ENCODE data around the gene ITPR2.
A peak's percentile ranks its signal among the peaks of the same experiment; 100 is the strongest.

Gene ITPR2

DNA sequence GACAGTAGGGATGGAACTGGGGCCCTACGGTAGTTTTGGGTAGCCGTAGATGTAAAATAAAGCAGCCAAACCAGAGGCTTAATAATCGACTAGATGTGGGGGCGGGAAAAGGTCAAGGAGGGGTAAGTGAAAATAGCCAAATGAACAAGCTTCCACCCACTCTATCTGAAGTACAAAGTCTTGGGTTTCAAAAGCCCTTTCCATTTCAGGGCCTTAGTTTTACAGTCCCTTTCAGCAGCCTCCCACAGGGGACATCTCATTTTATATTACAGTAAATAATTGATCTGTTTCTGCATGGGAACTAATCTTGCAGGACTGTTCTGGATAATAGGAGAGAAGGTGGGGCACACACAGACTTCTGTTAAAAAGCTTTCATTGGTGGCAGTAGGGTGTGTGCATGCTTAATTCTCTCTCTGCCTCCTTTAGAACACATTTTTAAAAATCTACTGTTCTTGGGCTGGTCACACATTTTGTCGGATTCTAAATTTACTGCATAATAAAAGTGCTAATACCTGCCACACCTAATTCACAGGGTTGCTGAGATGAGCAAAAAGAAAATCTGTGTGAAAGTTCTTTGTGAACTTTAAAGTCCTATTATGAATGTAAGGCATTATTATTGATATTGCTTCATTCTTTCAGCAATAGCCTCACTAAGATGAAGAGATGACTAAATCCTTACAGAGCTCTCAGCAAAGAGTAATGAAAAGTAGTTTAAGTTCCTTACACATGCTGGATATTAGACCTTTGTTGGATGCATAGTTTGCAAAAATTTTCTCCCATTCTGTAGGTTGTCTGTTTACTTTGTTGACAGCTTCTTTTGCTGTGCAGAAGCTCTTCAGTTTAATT, 104.6 kb downstream of the ITPR2 start:
- no peak for DNase-seq

GRCh38 chr12:26727482-26728204, 105.4 kb downstream of the ITPR2 start:
- no peak for DNase-seq

DNA sequence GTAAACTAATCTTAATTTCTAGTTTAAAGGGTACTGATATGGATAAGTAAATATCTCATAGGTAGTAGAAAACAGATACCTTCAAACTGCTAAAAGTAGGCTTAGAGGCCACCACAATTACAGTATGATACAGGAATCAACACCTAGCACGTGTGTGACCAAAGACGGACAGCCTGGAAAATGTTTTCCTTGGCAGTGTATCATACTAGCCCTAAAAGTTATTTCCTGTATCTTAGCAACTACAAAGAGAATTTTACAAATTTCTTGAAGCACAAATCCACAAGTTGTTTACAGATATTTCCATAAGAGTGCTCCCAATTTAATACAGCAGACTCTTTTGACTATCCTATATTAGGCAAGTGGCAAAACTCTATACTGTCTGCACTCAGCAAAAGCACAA, 106.0 kb downstream of the ITPR2 start:
- DNase-seq: no peak

DNA sequence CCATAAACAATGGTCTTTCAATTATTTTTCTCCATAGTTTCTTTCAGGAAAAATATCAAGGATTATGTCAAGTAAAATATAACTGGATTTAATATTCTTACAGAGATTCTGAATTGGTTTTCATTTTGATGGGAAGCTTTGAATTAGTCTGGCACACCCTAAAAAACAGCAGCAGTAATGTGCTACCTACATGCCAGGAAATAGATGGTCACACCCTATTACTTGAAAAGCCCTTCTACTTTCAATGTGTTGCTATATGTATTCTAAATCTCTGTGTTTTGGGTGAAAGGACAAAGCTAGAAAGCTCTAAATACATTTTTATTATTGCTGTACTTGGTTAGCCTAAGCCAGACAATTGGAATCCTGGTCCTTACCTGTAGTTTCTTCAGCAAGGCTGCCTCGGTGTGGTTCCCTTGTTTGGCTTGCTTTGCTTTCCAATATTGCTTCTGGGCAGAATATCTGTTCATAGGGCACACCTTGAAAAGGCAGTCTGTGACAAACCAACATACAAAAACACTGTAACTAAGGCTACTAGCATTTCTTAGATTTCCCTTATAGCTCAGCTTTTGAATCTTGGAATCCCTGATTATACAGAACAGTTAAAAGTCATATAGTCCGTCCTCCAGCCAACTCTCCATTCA, 107.6 kb downstream of the ITPR2 start:
- no peak for DNase-seq

- no peak for DNase-seq
These were observed 108.7 kb downstream of the ITPR2 start for GRCh38 chr12:26724309-26724702.

GRCh38 chr12:26723379-26724308, 109.3 kb downstream of the ITPR2 start:
- DNase-seq: no peak

DNA sequence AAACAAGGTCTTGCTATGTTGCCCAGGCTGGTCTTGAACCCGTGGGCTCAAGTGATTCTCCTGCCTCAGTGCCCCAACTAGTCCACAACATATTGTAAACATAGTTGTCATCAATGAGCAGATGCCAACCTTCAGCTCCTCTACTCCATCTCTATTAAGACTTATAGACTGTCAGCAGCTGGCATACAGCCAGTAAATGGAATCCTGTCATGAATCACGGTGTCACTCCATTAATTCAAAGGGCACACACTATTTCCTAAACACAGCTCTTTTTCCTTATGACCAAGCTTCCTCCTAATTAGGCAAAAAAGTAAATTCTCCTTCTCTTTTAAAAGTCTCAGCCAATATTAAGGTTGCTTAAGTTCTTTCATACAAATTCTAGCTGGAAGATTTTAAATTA, 111.2 kb downstream of the ITPR2 start:
- no peak for DNase-seq

- DNase-seq: no peak
These were observed 113.1 kb downstream of the ITPR2 start for GRCh38 chr12:26719852-26720251.

DNA sequence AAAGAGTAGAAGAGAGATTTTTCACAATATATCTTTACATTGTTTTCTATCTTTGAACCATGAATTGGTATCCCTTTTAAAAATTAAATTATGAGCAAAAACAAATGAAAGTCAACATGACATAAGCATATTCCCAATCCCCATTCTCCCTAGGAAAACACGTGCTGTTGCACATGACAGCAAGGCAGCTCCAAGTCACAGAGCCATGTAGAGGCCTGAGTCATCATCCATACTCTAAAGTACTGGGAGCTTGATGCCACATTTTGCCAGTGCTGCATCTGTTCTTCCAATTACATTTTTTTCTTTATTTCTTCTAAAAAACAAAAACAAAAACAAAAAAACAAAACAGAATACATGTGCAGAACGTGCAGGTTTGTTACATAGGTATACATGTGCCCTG, 115.2 kb downstream of the ITPR2 start:
- no peak for DNase-seq

DNA sequence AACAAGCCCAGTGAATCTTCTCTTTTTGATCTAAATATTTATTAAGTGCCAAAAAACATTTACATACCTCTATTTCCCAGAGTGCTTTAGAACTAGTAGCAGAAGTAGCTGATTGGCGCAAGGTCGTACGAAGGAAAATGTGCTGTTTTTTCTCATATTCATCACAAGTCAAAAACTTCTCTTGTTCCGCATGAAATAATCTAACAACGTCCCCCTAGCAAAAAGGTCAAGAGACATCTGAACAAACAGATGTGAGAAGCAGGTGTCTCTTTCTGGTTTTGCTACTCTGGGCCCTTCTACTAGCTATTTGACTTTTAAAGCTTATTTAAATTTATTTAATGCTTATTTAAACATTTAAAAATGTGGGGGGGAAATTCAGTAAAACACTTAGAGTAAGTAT, 117.8 kb downstream of the ITPR2 start:
- no peak for DNase-seq

DNA sequence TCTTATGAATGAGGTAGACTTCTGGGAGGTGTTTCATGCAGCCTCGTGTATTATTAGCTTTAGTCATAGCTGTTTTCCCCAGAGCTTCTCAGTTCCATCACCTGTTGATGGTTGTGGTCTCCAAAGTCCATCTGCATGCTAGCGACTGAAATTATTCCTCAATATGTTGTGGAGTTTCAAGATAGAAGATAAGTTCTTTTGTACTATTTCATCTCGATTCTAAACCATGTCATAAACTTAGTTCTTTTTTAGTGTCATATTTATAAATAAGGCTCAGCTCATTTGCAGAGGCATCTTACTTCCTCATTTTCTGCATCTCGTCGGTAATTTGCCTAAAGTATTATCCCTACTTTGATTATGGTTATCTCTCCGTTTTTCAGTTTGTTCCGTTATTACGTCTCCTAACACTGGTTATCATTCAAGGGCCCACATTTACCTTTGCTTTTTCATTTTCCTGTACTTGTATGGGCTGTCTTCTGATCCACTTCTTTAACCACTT, 119.1 kb downstream of the ITPR2 start:
- DNase-seq: no peak

DNA sequence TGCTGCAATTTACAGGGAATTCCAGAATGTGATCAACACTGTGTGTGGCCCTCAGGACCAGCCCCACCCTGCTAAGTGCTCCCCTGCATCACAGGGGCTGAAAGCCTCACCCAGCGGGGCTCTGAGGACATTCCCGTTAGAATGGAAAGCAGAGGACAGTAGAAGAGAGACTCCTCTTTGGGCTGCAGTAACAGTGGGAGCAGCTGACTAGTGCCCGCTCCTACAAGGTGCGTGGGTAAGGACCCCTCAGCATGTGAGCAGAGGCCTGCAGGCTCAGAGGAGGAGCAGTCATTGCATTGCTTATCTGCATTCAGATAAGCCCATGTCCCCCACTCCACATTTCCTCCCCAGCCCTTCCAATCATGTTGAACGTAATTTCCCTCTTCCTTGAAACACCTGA, 120.1 kb downstream of the ITPR2 start:
- no peak for DNase-seq

DNA sequence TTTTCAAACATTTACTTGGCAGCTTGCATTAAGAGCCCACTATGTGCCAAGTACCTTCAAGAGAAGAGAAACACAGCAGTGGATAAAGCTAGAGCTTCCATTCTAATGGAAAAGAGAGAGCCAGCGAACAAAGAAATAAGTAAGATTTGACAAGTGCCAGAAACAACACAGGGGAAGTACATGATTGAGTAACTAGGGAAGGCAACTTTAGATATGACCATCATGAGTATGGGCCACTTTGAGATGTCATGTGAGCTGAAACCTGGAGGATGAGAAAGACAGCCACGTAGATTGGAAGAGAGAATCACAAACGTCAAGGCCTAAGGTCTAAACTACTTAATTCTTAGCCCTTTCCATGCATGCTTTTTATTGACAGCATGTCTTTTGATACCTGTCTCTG, 121.4 kb downstream of the ITPR2 start:
- DNase-seq: no peak

- no peak for DNase-seq
These were observed 121.9 kb downstream of the ITPR2 start for GRCh38 chr12:26711072-26711471.

- DNase-seq: no peak
These were observed 127.1 kb downstream of the ITPR2 start for GRCh38 chr12:26705851-26706250.

- DNase-seq: no peak
These were observed 128.1 kb downstream of the ITPR2 start for GRCh38 chr12:26704684-26705460.

DNA sequence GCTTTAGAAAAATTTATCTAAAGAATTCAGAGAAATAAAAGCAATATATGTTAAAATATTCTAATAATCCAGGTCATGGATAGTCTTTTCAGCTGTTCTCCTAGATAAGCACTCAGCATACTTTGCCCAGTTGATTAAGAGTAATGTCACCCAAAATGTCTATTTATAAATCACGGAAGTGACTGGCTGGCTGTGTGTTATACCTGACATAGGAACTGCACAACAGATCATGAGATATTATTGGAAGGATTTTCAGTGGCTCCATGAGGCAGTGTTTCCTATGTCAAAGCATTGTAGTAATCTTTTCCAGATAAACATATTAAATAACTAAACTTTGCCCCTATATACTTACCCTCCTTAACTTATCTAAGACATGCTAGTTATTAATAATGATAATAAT, 128.8 kb downstream of the ITPR2 start:
- DNase-seq: no peak

GRCh38 chr12:26702741-26703140, 130.3 kb downstream of the ITPR2 start:
- DNase-seq: no peak

GRCh38 chr12:26701604-26702215, 131.3 kb downstream of the ITPR2 start:
- peak; percentile 11 for DNase-seq

DNA sequence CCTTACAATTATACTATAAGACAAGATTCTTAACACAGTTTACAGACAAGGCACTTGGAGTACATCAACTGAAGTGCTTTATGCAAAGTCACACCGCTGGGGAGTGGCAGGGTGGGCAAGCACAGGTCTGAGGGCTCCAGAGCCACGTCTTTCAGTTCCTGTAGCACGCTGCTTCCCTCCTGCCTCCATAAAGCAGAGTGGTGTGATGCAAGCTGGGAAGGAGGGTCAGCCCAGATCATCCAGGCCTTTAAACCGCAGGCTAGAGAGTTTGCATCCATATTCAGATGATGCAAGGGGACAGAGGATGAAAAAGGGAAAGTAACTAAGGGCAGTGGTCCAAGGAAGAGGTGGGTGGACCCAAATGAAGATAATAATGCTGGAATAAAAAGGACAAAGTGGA, 132.6 kb downstream of the ITPR2 start:
- DNase-seq: no peak

- no peak for DNase-seq
These were observed 133.8 kb downstream of the ITPR2 start for GRCh38 chr12:26699237-26699636.

All from NCI-H1417 treated with DMSO at 0.1 percent for 48 hours (cell line).